Upper lobe of left lung (tissue), 4 donors: Measurements from ENCODE around the gene KRTAP3-3.

Experiments used
- EP300 ChIP-seq, 4 donors: sonication (generic); formaldehyde crosslinking; IDR thresholded peaks; one replicate each; pipeline ENCODE4 v1.5.1; 2017; ENCODE audit warnings: antibody characterized with exemption in 4 of 4, control low read depth in 2 of 4
- POLR2A ChIP-seq, 4 donors: fragments of 450-650 bp; IDR thresholded peaks; one replicate each; pipeline ENCODE4 v1.5.1; 2016 to 2017; ENCODE audit warnings: antibody characterized with exemption in 4 of 4, mild to moderate bottlenecking in 2 of 4
- TF ChIP-seq, protein P1 (sequence below), 6 experiments: fragments of 450-650 bp in 4 of 6; fragments of 200-600 bp in 2 of 6; sonication (generic) in 2 of 6; IDR thresholded peaks; one replicate each; pipeline ENCODE4 v1.5.1; 2016 to 2019; ENCODE audit warnings: antibody characterized with exemption in 6 of 6

GRCh38 chr17:41020336-41020735, 26.4 kb upstream of the KRTAP3-3 start:
- TF ChIP-seq POLR2A (IDR thresholded peaks at IDR 0.05) = no peak
- no peak for TF ChIP-seq EP300 (IDR thresholded peaks at IDR 0.05)
- TF ChIP-seq, protein P1, sequence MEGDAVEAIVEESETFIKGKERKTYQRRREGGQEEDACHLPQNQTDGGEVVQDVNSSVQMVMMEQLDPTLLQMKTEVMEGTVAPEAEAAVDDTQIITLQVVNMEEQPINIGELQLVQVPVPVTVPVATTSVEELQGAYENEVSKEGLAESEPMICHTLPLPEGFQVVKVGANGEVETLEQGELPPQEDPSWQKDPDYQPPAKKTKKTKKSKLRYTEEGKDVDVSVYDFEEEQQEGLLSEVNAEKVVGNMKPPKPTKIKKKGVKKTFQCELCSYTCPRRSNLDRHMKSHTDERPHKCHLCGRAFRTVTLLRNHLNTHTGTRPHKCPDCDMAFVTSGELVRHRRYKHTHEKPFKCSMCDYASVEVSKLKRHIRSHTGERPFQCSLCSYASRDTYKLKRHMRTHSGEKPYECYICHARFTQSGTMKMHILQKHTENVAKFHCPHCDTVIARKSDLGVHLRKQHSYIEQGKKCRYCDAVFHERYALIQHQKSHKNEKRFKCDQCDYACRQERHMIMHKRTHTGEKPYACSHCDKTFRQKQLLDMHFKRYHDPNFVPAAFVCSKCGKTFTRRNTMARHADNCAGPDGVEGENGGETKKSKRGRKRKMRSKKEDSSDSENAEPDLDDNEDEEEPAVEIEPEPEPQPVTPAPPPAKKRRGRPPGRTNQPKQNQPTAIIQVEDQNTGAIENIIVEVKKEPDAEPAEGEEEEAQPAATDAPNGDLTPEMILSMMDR (IDR thresholded peaks at IDR 0.05) = no peak
